MM.1S (cell line): ENCODE measurements around the gene PSEN1.

Source experiments
- CTCF ChIP-seq: fragments of 300-600 bp; sonication (generic); IDR thresholded peaks from 2 replicates; pipeline ENCODE4 v1.5.1; 2016; ENCODE audit warnings: antibody characterized with exemption, low read length, mixed read lengths
- EZH2 ChIP-seq: fragments of 300-600 bp; sonication (generic); optimal IDR thresholded peaks from 2 replicates; pipeline ENCODE3; 2017; ENCODE audit warnings: low read depth, mild to moderate bottlenecking, antibody characterized with exemption, low read length, mixed read lengths
- EZH2phosphoT487 ChIP-seq: fragments of 300-600 bp; sonication (generic); IDR thresholded peaks from 2 replicates; pipeline ENCODE4 v1.6.1; 2018; ENCODE audit warnings: antibody characterized with exemption, low read length

GRCh38 chr14:73146111-73146510 lies 9.8 kb downstream of the PSEN1 start:
- TF ChIP-seq CTCF = no peak
- no peak for TF ChIP-seq EZH2
- TF ChIP-seq EZH2phosphoT487 = no peak
